H1 (cell line): ENCODE measurements around the gene SNAP29. TPM values are rescaled to one million over a fixed set of nuclear protein-coding genes. Genes with fewer than 3 reads are reported as not detected.

Experiments
- CBX8 ChIP-seq: fragments of 300-800, 300-1000 bp; sonication (generic); IDR thresholded peaks from 2 replicates; pipeline ENCODE4 v1.7.1; 2016; ENCODE audit warnings: low read depth, low read length, borderline replicate concordance
- CHD2 ChIP-seq: IDR thresholded peaks from 2 replicates; pipeline ENCODE4 v1.6.1; 2012; ENCODE audit warnings: low read length, improper control_type of control experiment
- EP300 ChIP-seq, 2 experiments: IDR thresholded peaks; 1 replicate in 1 of 2; 2 replicates in 1 of 2; pipeline ENCODE4 v1.6.1; 2011 to 2012; ENCODE audit warnings: low read depth in 2 of 2, low read length in 2 of 2, mild to moderate bottlenecking in 2 of 2, borderline replicate concordance in 1 of 2, inconsistent platforms in 1 of 2, moderate library complexity in 1 of 2
- NANOG ChIP-seq: IDR thresholded peaks from 2 replicates; pipeline ENCODE4 v1.6.1; 2011; ENCODE audit warnings: low read length, low read depth, mild to moderate bottlenecking, inconsistent platforms; ENCODE audit not compliant: insufficient read depth, poor library complexity, severe bottlenecking
- SIN3A ChIP-seq, 2 experiments: IDR thresholded peaks in 1 of 2; conservative IDR thresholded peaks in 1 of 2; 2 replicates each; pipeline ENCODE4 v1.6.1; 2011 to 2012; ENCODE audit warnings: low read length in 2 of 2, improper control_type of control experiment in 1 of 2, low read depth in 1 of 2, mild to moderate bottlenecking in 1 of 2
- SRF ChIP-seq: IDR thresholded peaks from 2 replicates; pipeline ENCODE4 v1.6.1; 2011; ENCODE audit warnings: mild to moderate bottlenecking, low read depth, low read length, moderate library complexity
- polyA plus RNA-seq, 7 experiments: library from polyadenylated mRNA; depleted of rRNA in 3 of 7; stranded (reverse) in 5 of 7; unstranded in 2 of 7; fragments of >200 nt in 5 of 7; fragments of 200-250 nt in 2 of 7; gene quantifications; 1 replicate in 5 of 7; 2 replicates in 1 of 7; 4 replicates in 1 of 7; pipeline versions ENCODE4 v1.2.1 to v1.2.3, GENCODE V29; 2011 to 2013; ENCODE audit warnings: missing spikeins in 2 of 7, mixed read lengths in 2 of 7
- total RNA-seq: library from RNA; stranded (reverse); fragmentation: NEBNext Ultra II Directional; extraction: Animal tissue kit (Norgen Biotek cat#: 25700); gene quantifications from 2 replicates; pipeline ENCODE4 v1.2.1, GENCODE V29; 2021
- TF ChIP-seq, protein P1 (sequence below): IDR thresholded peaks from 2 replicates; pipeline ENCODE4 v1.6.1; 2012; ENCODE audit warnings: inconsistent platforms

Gene SNAP29
- total and polyA plus RNA-seq, 2 of the 8 experiments (the other 6 are each of a cell fraction or from before 2014, with no cell fraction given) = 11.8 to 15.0 TPM

DNA sequence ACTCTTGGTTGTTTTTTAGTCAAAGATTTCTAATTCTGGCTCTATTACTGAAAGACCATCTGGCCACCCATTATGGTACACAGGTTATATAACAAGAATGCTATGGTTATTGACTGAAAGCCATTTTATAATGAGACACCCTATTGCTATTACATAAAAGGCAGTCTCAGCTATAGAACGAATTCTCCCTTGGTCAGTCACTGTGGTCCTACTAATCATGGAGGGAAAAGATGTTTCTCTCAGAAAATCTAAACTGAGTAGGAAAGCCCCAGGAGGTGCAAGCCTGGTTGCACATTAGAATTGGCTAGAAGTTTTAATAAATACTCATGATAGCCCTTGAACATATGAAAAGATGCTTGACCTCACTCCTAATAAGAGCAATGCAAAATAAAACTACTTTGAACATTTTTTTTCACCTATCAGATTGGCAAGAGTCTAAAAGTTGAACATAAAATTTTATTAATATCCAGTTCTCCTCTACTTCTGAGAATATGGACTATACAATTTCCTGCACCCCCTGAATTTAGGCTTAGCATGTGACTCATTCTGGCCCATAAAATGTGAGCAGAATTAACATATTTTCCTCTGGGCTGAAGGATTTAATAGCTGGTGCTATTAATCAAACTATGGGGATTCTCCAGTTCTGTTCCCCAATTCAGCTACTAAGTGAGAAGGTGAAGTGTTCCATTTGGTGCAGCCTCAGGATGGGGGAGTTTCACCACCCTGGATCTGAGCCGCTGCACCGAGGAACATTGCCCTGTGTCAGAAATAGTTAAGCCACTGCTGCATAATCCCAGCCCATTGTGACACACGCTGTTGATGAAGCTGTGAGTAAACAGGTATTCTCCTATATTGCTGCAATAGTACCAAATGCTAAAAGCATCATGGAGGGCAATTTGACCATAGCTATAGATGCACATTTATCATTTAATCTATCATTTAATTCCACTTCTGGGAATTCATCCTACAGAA is 46.9 kb downstream of the SNAP29 start (continued):
- TF ChIP-seq, protein P1, sequence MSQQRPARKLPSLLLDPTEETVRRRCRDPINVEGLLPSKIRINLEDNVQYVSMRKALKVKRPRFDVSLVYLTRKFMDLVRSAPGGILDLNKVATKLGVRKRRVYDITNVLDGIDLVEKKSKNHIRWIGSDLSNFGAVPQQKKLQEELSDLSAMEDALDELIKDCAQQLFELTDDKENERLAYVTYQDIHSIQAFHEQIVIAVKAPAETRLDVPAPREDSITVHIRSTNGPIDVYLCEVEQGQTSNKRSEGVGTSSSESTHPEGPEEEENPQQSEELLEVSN = no peak
- TF ChIP-seq CBX8 = no peak
- TF ChIP-seq CHD2 = no peak
- no peak for TF ChIP-seq EP300 (IDR thresholded peaks at IDR 0.05; ENCODE audit: borderline replicate concordance in 1 of 2, low read depth in 2 of 2, low read length in 2 of 2)
- no peak for TF ChIP-seq SIN3A (conservative IDR thresholded peaks at IDR 0.05 in 1 of 2, IDR thresholded peaks at IDR 0.05 in 1 of 2; ENCODE audit: low read depth in 1 of 2, low read length in 2 of 2)
- TF ChIP-seq SRF = no peak
- no peak for TF ChIP-seq NANOG
